GM18508 (cell line): Measurements from ENCODE around the gene CSTF2T.

Experiments
- ATAC-seq: cut with Tn5 transposase; IDR thresholded peaks from one replicate; pipeline ENCODE4 v1.9.1; 2021; ENCODE audit warnings: moderate number of reproducible peaks; ENCODE audit not compliant: insufficient read depth, unreplicated experiment

Gene CSTF2T

DNA sequence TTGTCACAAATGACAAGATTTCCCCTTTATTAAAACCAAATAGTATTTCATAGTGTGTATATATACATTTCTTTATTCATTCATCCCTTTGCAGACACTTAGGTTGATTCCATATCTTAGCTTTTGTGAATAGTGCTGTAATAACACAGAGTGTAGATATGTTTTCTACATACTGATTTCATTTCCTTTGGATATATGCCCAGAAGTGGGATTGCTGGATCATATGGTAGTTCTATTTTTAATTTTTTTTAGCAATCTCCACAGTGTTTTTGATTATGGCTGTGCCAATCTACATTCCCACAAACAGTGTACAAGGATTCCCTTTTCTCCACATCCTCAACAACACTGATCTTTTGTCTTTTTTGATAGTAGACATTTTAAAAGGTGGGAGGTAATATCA is 46.4 kb downstream of the CSTF2T start:
- ATAC-seq, result no peak

DNA sequence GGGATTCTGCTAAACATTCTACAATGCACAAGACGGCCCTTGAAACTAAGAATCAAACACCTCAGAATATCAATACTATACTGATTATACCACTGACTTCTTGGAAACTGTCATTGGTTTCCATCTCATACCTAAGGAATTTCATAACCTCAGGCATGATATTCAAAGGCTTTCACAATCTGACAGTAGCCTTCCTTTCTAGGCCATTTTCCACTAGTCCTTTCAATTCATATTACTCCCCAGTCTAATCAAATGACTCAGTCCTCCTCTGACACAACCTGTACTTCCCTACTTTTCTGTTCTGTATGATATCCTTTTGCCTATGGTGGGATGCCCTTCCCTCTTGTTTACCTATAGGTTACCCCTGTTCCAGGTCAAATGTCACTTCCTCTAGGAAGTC is 48.3 kb downstream of the CSTF2T start:
- ATAC-seq, result no peak

DNA sequence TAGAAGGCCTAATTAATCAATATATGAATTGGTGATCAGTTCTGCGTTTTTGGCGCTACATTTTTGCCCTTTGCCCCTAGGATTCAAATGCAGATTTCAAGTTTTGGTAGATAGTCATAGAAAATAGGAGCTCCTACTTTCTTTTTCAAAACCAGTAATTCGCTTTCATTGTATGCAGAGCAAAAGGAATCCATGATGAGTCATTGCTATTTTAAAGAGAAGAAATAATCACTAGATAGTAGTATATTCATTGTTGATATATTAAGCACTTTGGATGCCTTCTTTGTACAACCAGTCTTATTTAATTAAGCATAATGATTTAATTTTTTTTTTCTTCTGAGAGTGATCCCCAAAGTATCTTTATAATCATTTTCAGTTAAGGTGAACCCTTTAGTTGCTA is 50.3 kb downstream of the CSTF2T start:
- no peak for ATAC-seq
